ENCODE measurements around the gene HSD17B11.
A peak's percentile ranks its signal among the peaks of the same experiment; 100 is the strongest.
"Not testable (repeated sequence)": the region's sequence is repeated elsewhere in the genome, so short reads cannot be mapped to it uniquely, and the experiment has no call there.

HSD17B11 gene

GRCh38 chr4:87423317-87424098, 32.5 kb upstream of the HSD17B11 start:
- H3K9me3 ChIP-seq (ENCODE audit: low read depth, low read length) = no peaks in the 10 kb centered on the region
- no peak for DNase-seq (ENCODE audit: low read depth, low spot score)
- peak overlapping the region; percentile 89 for H3K4me3 ChIP-seq
- no peak for TF ChIP-seq POLR2AphosphoS5 (IDR thresholded peaks at IDR 0.05; ENCODE audit: borderline replicate concordance, low read depth, low read length)
- no peak for TF ChIP-seq FOXP2 (optimal IDR thresholded peaks at IDR 0.05; ENCODE audit: control extremely low read depth, extremely low read length, insufficient read depth)
- no peak for TF ChIP-seq EZH2 (IDR thresholded peaks at IDR 0.05)
- H3K27ac ChIP-seq = peak overlapping the region; percentile 88; the same call in 1 of the 2 replicates
- H3K9ac ChIP-seq (ENCODE audit: insufficient read length) = peak overlapping the region; percentile 86
- H3K36me3 ChIP-seq (ENCODE audit: insufficient read depth, low read length) = no peaks in the 10 kb centered on the region; the same call in 1 of the 2 replicates

GRCh38 chr4:87422104-87423052, 31.4 kb upstream of the HSD17B11 start, which contains the start of gene NUDT9:
TSS of gene NUDT9 (plus strand) at chr4:87422573. CDS start at chr4:87422906, 333 bp downstream.
- DNase-seq (ENCODE audit: low read depth, low spot score) = peak; percentile 81
- Histone ChIP-seq H3K27ac (peak within 1 kb of the TSS; percentile 88), H3K9me3 (ENCODE audit: low read depth, low read length) (no peaks in the 10 kb centered on the region), H3K36me3 (ENCODE audit: insufficient read depth, low read length) (no peaks in the 10 kb centered on the region), H3K4me3 (peak within 1 kb of the TSS; percentile 89), H3K9ac (ENCODE audit: insufficient read length) (peak within 1 kb of the TSS; percentile 86)
- TF ChIP-seq EZH2 (IDR thresholded peaks at IDR 0.05) (no peak), FOXP2 (optimal IDR thresholded peaks at IDR 0.05; ENCODE audit: control extremely low read depth, extremely low read length, insufficient read depth) (peak; percentile 7), POLR2AphosphoS5 (IDR thresholded peaks at IDR 0.05; ENCODE audit: borderline replicate concordance, low read depth, low read length) (peak; percentile 97)

- DNase-seq (ENCODE audit: low read depth, low spot score) = no peak
- H3K36me3 ChIP-seq (ENCODE audit: insufficient read depth, low read length) = no peaks in the 10 kb centered on the region
- TF ChIP-seq POLR2AphosphoS5 (IDR thresholded peaks at IDR 0.05; ENCODE audit: borderline replicate concordance, low read depth, low read length) = no peak
- no peak for TF ChIP-seq FOXP2 (optimal IDR thresholded peaks at IDR 0.05; ENCODE audit: control extremely low read depth, extremely low read length, insufficient read depth)
- TF ChIP-seq EZH2 (IDR thresholded peaks at IDR 0.05) = no peak
- no peaks in the 10 kb centered on the region for H3K9me3 ChIP-seq (ENCODE audit: low read depth, low read length)
- H3K9ac ChIP-seq (ENCODE audit: insufficient read length) = no peak overlapping the region
- no peak overlapping the region for H3K27ac ChIP-seq
- H3K4me3 ChIP-seq = no peak overlapping the region
Observed at GRCh38 chr4:87420276-87420830, 29.4 kb upstream of the HSD17B11 start.

- Histone ChIP-seq H3K9ac (ENCODE audit: insufficient read length) (no peak overlapping the region), H3K36me3 (ENCODE audit: insufficient read depth, low read length) (no peaks in the 10 kb centered on the region), H3K27ac (no peak overlapping the region), H3K4me3 (no peak overlapping the region), H3K9me3 (ENCODE audit: low read depth, low read length) (no peaks in the 10 kb centered on the region)
- no peak for TF ChIP-seq POLR2AphosphoS5 (IDR thresholded peaks at IDR 0.05; ENCODE audit: borderline replicate concordance, low read depth, low read length)
- no peak for TF ChIP-seq FOXP2 (optimal IDR thresholded peaks at IDR 0.05; ENCODE audit: control extremely low read depth, extremely low read length, insufficient read depth)
- no peak for TF ChIP-seq EZH2 (IDR thresholded peaks at IDR 0.05)
- DNase-seq (ENCODE audit: low read depth, low spot score) = no peak
Observed at GRCh38 chr4:87419578-87420249, 28.7 kb upstream of the HSD17B11 start.

GRCh38 chr4:87418410-87418809, 27.4 kb upstream of the HSD17B11 start:
- not testable (repeated sequence) for H3K4me3 ChIP-seq; H3K9me3 ChIP-seq (ENCODE audit: low read depth, low read length); H3K27ac ChIP-seq; H3K36me3 ChIP-seq (ENCODE audit: insufficient read depth, low read length); H3K9ac ChIP-seq (ENCODE audit: insufficient read length); DNase-seq (ENCODE audit: low read depth, low spot score)

- Histone ChIP-seq H3K36me3 (ENCODE audit: insufficient read depth, low read length) (no peaks in the 10 kb centered on the region), H3K4me3 (no peak overlapping the region), H3K27ac (no peak overlapping the region), H3K9me3 (ENCODE audit: low read depth, low read length) (no peaks in the 10 kb centered on the region), H3K9ac (ENCODE audit: insufficient read length) (no peak overlapping the region)
- TF ChIP-seq FOXP2 (optimal IDR thresholded peaks at IDR 0.05; ENCODE audit: control extremely low read depth, extremely low read length, insufficient read depth) (no peak), POLR2AphosphoS5 (IDR thresholded peaks at IDR 0.05; ENCODE audit: borderline replicate concordance, low read depth, low read length) (no peak)
- DNase-seq (ENCODE audit: low read depth, low spot score) = no peak
Observed at GRCh38 chr4:87416965-87417364, 26.0 kb upstream of the HSD17B11 start.

GRCh38 chr4:87414816-87415215, 23.8 kb upstream of the HSD17B11 start:
- H3K4me3 ChIP-seq = no peak overlapping the region
- no peaks in the 10 kb centered on the region for H3K9me3 ChIP-seq (ENCODE audit: low read depth, low read length)
- H3K27ac ChIP-seq = no peak overlapping the region
- H3K9ac ChIP-seq (ENCODE audit: insufficient read length) = no peak overlapping the region
- no peaks in the 10 kb centered on the region for H3K36me3 ChIP-seq (ENCODE audit: insufficient read depth, low read length)
- DNase-seq (ENCODE audit: low read depth, low spot score) = no peak
- TF ChIP-seq FOXP2 (optimal IDR thresholded peaks at IDR 0.05; ENCODE audit: control extremely low read depth, extremely low read length, insufficient read depth) = no peak
- no peak for TF ChIP-seq POLR2AphosphoS5 (IDR thresholded peaks at IDR 0.05; ENCODE audit: borderline replicate concordance, low read depth, low read length)
- no peak for TF ChIP-seq EZH2 (IDR thresholded peaks at IDR 0.05)

- Histone ChIP-seq H3K36me3 (ENCODE audit: insufficient read depth, low read length) (no peaks in the 10 kb centered on the region), H3K27ac (no peak overlapping the region), H3K9me3 (ENCODE audit: low read depth, low read length) (no peaks in the 10 kb centered on the region)
Observed at GRCh38 chr4:87410679-87411078, 19.7 kb upstream of the HSD17B11 start.

More at GRCh38 chr4:87410679-87411078, 19.7 kb upstream of the HSD17B11 start:
- DNase-seq (ENCODE audit: low read depth, low spot score) = no peak
- TF ChIP-seq POLR2AphosphoS5 (IDR thresholded peaks at IDR 0.05; ENCODE audit: borderline replicate concordance, low read depth, low read length) = no peak
- TF ChIP-seq EZH2 (IDR thresholded peaks at IDR 0.05) = no peak
- no peak for TF ChIP-seq FOXP2 (optimal IDR thresholded peaks at IDR 0.05; ENCODE audit: control extremely low read depth, extremely low read length, insufficient read depth)
- Histone ChIP-seq H3K9ac (ENCODE audit: insufficient read length) (no peak overlapping the region), H3K4me3 (no peak overlapping the region)
